Aorta (tissue), 5 donors: ENCODE measurements around the gene NTM. TPM values are rescaled to one million over a fixed set of nuclear protein-coding genes. Genes with fewer than 3 reads are reported as not detected.

ENCODE experiments used
- ATAC-seq: fragments of 200-7000 bp; cut with Tn5 transposase; one replicate; pipeline ENCODE4 v1.9.1; 2022; ENCODE audit warnings: moderate library complexity; ENCODE audit not compliant: low FRiP score
- DNase-seq, 2 donors: peaks; one replicate each; pipeline ENCODE4 v3.0.0-alpha.2; 2020
- H3K27ac ChIP-seq, 2 donors: one replicate each; pipeline ENCODE4 v1.5.1; 2013; ENCODE audit warnings: low read length in 2 of 2, mild to moderate bottlenecking in 2 of 2, moderate library complexity in 2 of 2, control low read depth in 1 of 2, inconsistent platforms in 1 of 2, low read depth in 1 of 2
- H3K27me3 ChIP-seq, 2 donors: one replicate each; pipeline ENCODE4 v1.6.1; 2013; ENCODE audit warnings: control low read depth in 1 of 2, low read length in 1 of 2, mild to moderate bottlenecking in 1 of 2, moderate library complexity in 1 of 2; ENCODE audit not compliant: insufficient read depth in 2 of 2, control insufficient read depth in 1 of 2
- H3K36me3 ChIP-seq, 2 donors: one replicate each; pipeline ENCODE4 v1.6.1; 2013; ENCODE audit warnings: control low read depth in 1 of 2, low read length in 1 of 2, mild to moderate bottlenecking in 1 of 2; ENCODE audit not compliant: insufficient read depth in 2 of 2, control insufficient read depth in 1 of 2
- H3K4me1 ChIP-seq, 2 donors: one replicate each; pipeline ENCODE4 v1.6.1; 2013; ENCODE audit warnings: low read length in 2 of 2, control low read depth in 1 of 2, mild to moderate bottlenecking in 1 of 2, moderate library complexity in 1 of 2; ENCODE audit not compliant: insufficient read depth in 2 of 2, control insufficient read depth in 1 of 2
- H3K4me3 ChIP-seq, 2 donors: one replicate each; pipeline ENCODE4 v1.5.1; 2013; ENCODE audit warnings: low read length in 2 of 2, control low read depth in 1 of 2, mild to moderate bottlenecking in 1 of 2
- H3K9me3 ChIP-seq: one replicate; pipeline ENCODE4 v1.6.1; 2013; ENCODE audit warnings: mild to moderate bottlenecking, low read length; ENCODE audit not compliant: control insufficient read depth
- WGBS, 2 donors: extraction: QIAGEN DNeasy Blood & Tissue Kit; methylation state at CpG; one replicate each; pipeline ENCODE4 v1.1.7; 2013; 5-methylcytosine and 5-hydroxymethylcytosine counted together
- intact Hi-C, 2 donors: fragments of 100-400 bp; cut with DNase I; formaldehyde crosslinking; loops; one replicate each; pipeline versions ENCODE4 v1.14.2 to v1.15.0; 2022
- polyA plus RNA-seq, 2 donors: library from polyadenylated mRNA; stranded (reverse); fragments of 200-250 nt; gene quantifications; one replicate each; pipeline ENCODE4 v1.2.3, GENCODE V29; 2013
- total RNA-seq, 2 donors: library from RNA; stranded (reverse); fragmentation: NEBNext Ultra II Directional; extraction: Animal tissue kit (Norgen Biotek cat#: 25700); gene quantifications; one replicate each; pipeline ENCODE4 v1.2.1, GENCODE V29; 2021
- donor health status: healthy with polysubstance abuse.
- donor health status: Bipolar disorder and iron deficiency.
- donor health status: DM: no; HTN: no; CAD: no.
- donor health status: DM: no; HTN: no; CAD: no.
- donor health status: DM: yes; HTN: yes; CAD: no.

The NTM gene
- total and polyA plus RNA-seq, 4 donors: 0.28 to 5.3 (median 1.9) TPM; not detected in 1

DNA sequence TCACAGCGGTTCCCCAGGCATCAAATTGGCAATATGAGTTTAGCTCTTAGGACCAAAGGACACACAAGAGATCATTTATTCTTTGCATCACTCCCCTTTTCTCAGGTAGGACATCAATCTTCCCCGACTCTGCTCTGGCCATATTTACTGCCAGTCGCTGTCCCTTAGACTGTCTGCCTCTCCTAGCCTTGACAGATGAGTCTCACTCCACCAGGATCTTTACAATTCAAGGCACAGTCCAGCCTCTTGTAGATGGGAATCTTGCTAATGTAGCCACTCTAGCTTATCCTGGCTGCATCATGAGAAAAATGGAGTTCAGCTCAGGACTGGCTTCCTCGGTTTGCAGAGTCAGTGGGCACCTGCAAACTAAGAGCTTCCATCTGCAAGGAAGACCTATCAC lies 915.2 kb downstream of the NTM start:
- Histone ChIP-seq H3K4me3 (no peak overlapping the region), H3K4me1 (no peaks in the 10 kb centered on the region), H3K36me3 (no peaks in the 10 kb centered on the region), H3K9me3 (no peaks in the 10 kb centered on the region), H3K27ac (no peak overlapping the region), H3K27me3 (no peaks in the 10 kb centered on the region)
- no peak for DNase-seq
- intact Hi-C loops: no loop called here
- ATAC-seq: no peak
- 52 to 67% methylated on average over 4 of the region's 4 CpGs for whole genome bisulfite sequencing, 2 donors

DNA sequence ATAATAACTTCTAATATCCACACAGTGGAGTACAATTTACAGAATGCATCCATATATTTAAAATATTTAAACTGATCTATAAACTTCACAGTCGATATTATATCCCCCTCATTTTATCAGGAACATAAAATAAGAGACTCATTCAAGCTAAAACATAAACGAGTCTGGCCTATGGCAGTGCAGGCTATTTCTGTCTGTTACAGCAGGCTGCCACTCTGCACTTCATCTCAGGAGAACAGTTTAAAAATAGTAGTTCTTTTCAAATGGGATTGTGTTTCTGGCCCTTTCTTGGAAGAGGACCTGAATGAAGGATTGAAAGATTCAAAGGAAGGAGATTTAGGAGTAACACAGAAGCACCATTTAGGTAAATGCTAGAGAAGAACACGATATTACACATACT lies 915.7 kb downstream of the NTM start:
- Histone ChIP-seq H3K36me3 (no peaks in the 10 kb centered on the region), H3K4me1 (no peaks in the 10 kb centered on the region), H3K4me3 (no peak overlapping the region), H3K27me3 (no peaks in the 10 kb centered on the region), H3K9me3 (no peaks in the 10 kb centered on the region), H3K27ac (no peak overlapping the region)
- WGBS, 2 donors: 23 to 28% methylated on average over 3 of the region's 3 CpGs
- no peak for DNase-seq
- no peak for ATAC-seq
- intact Hi-C loops: no loop called here

DNA sequence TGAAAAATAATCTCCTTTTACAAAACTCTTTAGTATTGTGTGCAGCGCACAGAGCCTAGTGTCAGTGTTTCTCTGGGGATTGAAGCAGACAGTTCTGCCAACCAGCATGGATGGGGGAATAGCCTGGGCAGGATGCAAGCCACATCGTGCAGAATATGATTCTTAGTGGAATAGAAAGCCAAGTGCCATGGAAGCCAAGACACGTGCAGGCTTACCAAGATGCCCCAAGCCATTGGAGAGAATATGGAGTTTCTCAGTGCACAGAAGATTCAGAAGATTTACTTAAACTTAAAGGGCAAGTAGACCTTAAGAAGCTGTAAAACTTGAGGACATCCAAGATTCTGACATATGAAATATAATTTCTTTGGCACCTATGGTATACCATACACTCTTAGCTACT lies 917.6 kb downstream of the NTM start:
- ATAC-seq (no peak), DNase-seq (no peak)
- Histone ChIP-seq H3K4me3 (no peak overlapping the region), H3K27ac (no peak overlapping the region), H3K9me3 (peaks cover 1% of the 10 kb centered on the region), H3K36me3 (no peaks in the 10 kb centered on the region), H3K27me3 (no peaks in the 10 kb centered on the region), H3K4me1 (no peaks in the 10 kb centered on the region)
- WGBS, 2 donors: 65 to 70% methylated on average over 3 of the region's 3 CpGs
- intact Hi-C loops: no loop called here

DNA sequence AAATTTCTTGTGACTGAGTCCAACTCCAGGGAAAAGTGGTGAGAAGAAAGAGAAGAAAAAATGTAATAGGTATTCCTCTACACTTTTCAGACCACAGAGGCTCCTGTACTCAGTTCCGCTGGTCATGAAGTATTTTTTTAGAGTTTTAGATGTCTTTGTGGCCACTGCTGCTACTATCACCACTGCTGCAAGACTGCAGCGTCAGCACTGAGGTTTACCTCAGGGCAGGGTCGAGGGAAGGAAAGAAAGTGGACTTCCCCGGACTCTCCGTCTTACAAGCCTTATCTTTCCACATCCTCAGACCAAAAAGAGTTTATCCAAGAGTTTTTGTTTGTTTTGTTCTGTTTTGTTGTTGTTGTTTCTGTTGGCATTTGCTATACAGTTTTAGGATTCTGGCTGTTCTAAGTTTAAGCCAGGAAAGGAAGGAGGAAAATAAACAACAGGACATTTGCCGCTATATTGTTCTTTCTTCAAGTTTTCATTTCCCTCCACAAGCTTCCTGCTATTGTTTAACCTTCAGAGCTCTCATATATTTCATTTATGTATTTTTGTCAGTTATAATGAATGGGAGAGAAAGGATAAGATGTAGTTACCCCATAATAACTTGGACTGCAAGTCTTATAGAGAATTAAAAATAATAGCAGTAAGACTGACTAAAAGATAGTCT lies 919.3 kb downstream of the NTM start:
- H3K27me3 ChIP-seq: no peaks in the 10 kb centered on the region
- H3K36me3 ChIP-seq: no peaks in the 10 kb centered on the region
- no peak for ATAC-seq
- DNase-seq: no peak
- intact Hi-C loops: no loop called here
- H3K27ac ChIP-seq: no peak overlapping the region
- H3K4me3 ChIP-seq: no peak overlapping the region
- H3K9me3 ChIP-seq: peaks cover 1% of the 10 kb centered on the region
- 10 to 30% methylated on average over 6 of the region's 6 CpGs for WGBS, 2 donors
- H3K4me1 ChIP-seq: no peaks in the 10 kb centered on the region

DNA sequence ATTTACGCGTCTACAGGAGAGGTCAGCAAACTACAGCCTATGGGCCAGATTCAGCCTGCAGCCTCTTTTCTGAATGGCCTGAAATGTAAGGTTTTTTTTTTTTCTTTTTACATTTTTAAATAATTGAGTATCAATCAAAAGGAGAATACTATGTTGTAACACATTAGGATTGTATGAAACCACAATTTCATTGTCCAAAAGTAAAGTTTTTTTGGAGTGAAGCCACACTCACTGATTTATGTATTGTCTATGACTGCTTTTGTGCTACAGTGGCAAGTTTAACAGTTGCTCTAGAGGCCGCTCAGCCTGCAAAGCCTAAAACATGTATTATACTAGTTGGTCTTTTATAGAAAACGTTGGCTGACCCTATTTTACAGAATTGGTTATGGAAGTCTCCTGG lies 923.2 kb downstream of the NTM start:
- no peaks in the 10 kb centered on the region for H3K36me3 ChIP-seq
- H3K4me3 ChIP-seq: no peak overlapping the region
- intact Hi-C loops: no loop called here
- ATAC-seq (no peak), DNase-seq (no peak)
- 63 to 67% methylated on average over 4 of the region's 4 CpGs for WGBS, 2 donors
- no peaks in the 10 kb centered on the region for H3K4me1 ChIP-seq
- H3K9me3 ChIP-seq: peaks cover 3% of the 10 kb centered on the region
- H3K27ac ChIP-seq: no peak overlapping the region
- H3K27me3 ChIP-seq: no peaks in the 10 kb centered on the region

DNA sequence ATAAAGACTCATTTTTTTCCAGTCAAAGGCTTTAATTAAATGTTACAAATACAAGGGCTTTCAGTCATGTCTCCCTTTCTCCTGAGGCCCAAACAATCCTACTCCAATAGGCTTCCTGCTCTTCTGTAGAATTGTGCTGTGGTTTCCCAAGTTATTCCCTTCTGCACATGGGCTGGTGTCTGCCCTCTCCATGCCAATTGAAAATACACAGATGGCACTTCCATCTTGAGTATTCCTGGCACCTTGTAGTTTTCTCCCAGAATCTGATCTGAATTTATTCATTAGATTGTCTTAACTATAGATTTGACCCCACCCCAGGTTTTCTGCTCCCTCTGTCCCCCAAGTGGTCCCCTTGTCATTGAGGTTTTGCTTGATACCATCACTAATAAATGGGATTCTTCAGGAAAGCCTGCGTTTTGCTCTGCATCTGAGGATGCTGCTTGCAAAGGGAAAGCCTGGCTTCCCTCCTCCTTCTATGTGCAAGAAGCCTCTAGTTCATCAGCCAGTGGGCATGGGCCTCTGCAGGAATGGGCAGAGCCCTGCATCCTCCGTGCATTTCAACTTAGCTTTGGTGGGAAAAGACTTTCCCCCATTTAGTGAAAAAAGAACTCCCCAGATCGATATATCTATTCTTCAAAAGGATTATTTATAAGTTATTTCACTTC lies 926.7 kb downstream of the NTM start:
- peaks cover 3% of the 10 kb centered on the region for H3K9me3 ChIP-seq
- DNase-seq (no peak), ATAC-seq (no peak)
- H3K4me1 ChIP-seq: no peaks in the 10 kb centered on the region
- intact Hi-C loops: no loop called here
- WGBS, 2 donors: 75 to 81% methylated on average over 3 of the region's 3 CpGs
- H3K4me3 ChIP-seq: no peak overlapping the region
- no peaks in the 10 kb centered on the region for H3K36me3 ChIP-seq
- H3K27me3 ChIP-seq: no peaks in the 10 kb centered on the region
- no peak overlapping the region for H3K27ac ChIP-seq

DNA sequence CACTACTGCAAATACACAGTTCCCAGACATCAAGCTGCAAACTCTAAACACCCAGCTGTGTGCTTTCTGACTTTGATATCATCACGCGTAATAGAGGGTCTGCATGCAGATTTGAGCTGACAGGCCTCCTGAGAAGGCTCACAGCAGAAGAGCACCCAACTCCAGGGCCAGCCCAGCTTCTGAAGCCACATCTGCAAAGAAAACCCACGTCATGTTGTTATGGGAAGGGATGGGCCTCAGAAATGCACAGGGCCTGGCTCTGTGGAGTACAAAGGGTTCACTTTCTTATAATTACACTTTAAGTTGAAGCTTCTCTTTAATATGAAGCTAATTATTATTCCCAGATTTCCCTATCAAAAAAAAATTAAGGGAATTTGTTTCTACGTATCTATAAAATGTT lies 927.9 kb downstream of the NTM start:
- no peak for ATAC-seq
- peaks cover 1% of the 10 kb centered on the region for H3K9me3 ChIP-seq
- intact Hi-C loops: no loop called here
- H3K36me3 ChIP-seq: no peaks in the 10 kb centered on the region
- DNase-seq: no peak
- H3K27ac ChIP-seq: no peak overlapping the region
- H3K27me3 ChIP-seq: no peaks in the 10 kb centered on the region
- no peak overlapping the region for H3K4me3 ChIP-seq
- no peaks in the 10 kb centered on the region for H3K4me1 ChIP-seq
- WGBS, 2 donors: 79 to 83% methylated on average over 4 of the region's 4 CpGs

DNA sequence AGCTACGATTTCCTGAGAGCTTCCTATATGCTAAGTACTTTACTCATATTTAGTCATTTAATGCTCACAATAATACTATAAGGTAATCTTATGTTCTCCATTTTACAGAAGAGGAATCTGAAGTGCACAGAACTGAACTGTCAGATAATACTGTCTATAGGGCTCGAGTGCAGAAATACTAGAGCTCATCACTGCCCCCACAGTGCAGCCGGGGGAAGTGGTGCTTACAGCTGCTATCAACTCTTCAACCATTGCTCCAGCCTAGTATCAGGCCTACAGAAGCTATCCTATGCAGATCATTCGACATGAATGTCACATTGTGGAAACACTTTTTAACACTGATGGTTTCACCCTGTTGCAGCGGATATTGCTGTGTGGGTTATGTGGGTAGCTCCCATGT lies 929.9 kb downstream of the NTM start:
- Histone ChIP-seq H3K9me3 (peaks cover 1% of the 10 kb centered on the region), H3K36me3 (no peaks in the 10 kb centered on the region), H3K27me3 (no peaks in the 10 kb centered on the region), H3K4me3 (no peak overlapping the region), H3K27ac (no peak overlapping the region), H3K4me1 (no peaks in the 10 kb centered on the region)
- DNase-seq: no peak
- intact Hi-C loops: no loop called here
- 57 to 60% methylated on average over 5 of the region's 5 CpGs for WGBS, 2 donors
- no peak for ATAC-seq

DNA sequence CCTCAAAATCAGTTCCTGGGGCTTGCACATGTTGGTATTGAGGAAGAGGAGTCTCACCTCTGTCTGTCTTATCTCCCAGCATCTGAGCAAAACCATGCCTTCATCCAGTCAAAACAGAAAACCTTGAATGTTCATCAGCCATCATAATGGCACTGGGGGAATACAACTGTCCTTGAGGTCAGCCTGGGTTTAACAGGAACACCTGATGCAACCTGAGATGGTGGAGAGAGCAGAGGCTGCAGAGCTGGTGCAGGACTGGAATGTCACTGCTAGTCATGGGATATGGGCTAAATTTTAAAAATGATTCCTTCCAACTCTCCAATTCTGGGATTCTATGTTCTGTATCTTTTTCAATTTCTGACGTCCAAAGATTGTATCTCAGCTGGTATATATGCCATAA lies 931.0 kb downstream of the NTM start:
- WGBS, 2 donors: 34 to 48% methylated on average over 1 of the region's 1 CpG
- Histone ChIP-seq H3K36me3 (no peaks in the 10 kb centered on the region), H3K4me3 (no peak overlapping the region), H3K27ac (no peak overlapping the region), H3K9me3 (peaks cover 1% of the 10 kb centered on the region), H3K4me1 (no peaks in the 10 kb centered on the region), H3K27me3 (no peaks in the 10 kb centered on the region)
- no peak for DNase-seq
- intact Hi-C loops: no loop called here
- no peak for ATAC-seq
